GM12878 (cell line): ENCODE data around the gene TBC1D19. TPM values are rescaled to one million over a fixed set of nuclear protein-coding genes. Genes with fewer than 3 reads are reported as not detected.

Experiments
- ATAC-seq: fragments of 200-7000 bp; cut with Tn5 transposase; 3 replicates; pipeline ENCODE4 v1.9.1; 2020; ENCODE audit warnings: mild to moderate bottlenecking, moderate library complexity
- BruUV-seq: library from RNA; stranded (reverse); fragments of 400-500 nt; replicated peaks from 2 replicates; lab custom pipeline; 2021; lab: Mats Ljungman, UMichigan
- CTCF ChIA-PET: fragments of 300-600 bp; sonication (Branson Sonifier 250); formaldehyde crosslinking; extraction: SDS; loops from one replicate; lab custom pipeline; 2021; ENCODE audit warnings: inconsistent platforms; lab: Yijun Ruan, JAX
- POLR2A ChIA-PET: fragments of 350-600 bp; formaldehyde crosslinking; extraction: SDS; loops from one replicate; lab custom pipeline; 2021; ENCODE audit warnings: inconsistent platforms; lab: Charles Lee
- RAD21 ChIA-PET: fragments of 300-600 bp; sonication (Branson Sonifier 250); formaldehyde crosslinking; loops from one replicate; lab custom pipeline; 2023; ENCODE audit warnings: antibody characterized with exemption; ENCODE audit not compliant: unreplicated experiment; lab: Charles Lee
- SMC1A ChIA-PET: fragments of 300-600 bp; sonication (Branson Sonifier 250); formaldehyde crosslinking; loops from one replicate; lab custom pipeline; 2023; ENCODE audit not compliant: unreplicated experiment, uncharacterized antibody; lab: Charles Lee
- DNase-seq: peaks from one replicate; pipeline ENCODE4 v3.0.0-alpha.2; 2011; ENCODE audit warnings: low read depth, low spot score
- FAIRE-seq: peaks from 3 replicates; lab custom pipeline; 2011; peaks lifted over from hg19 to GRCh38; lab: Jason Lieb, UNC
- H2AFZ ChIP-seq: 2 replicates; pipeline ENCODE4 v1.6.0; 2011; ENCODE audit warnings: low read depth, low read length, control low read depth; ENCODE audit not compliant: control insufficient read depth
- H3K27ac ChIP-seq: 2 replicates; pipeline ENCODE4 v1.5.1; 2011; ENCODE audit warnings: control low read depth; ENCODE audit not compliant: control insufficient read depth, insufficient read depth
- H3K27me3 ChIP-seq, 2 experiments: replicated peaks in 1 of 2; 2 replicates each; pipeline versions ENCODE4 v1.6.0 to v1.6.1; 2011; ENCODE audit warnings: low read length in 1 of 2; ENCODE audit not compliant: control insufficient read depth in 2 of 2, insufficient read depth in 2 of 2
- H3K36me3 ChIP-seq, 2 experiments: 2 replicates each; pipeline ENCODE4 v1.5.1; 2011; ENCODE audit warnings: low read length in 1 of 2; ENCODE audit not compliant: control insufficient read depth in 2 of 2, insufficient read depth in 2 of 2
- H3K4me1 ChIP-seq: 2 replicates; pipeline ENCODE4 v1.6.1; 2011; ENCODE audit warnings: mild to moderate bottlenecking, low read length, moderate library complexity, mixed read lengths; ENCODE audit not compliant: control insufficient read depth, insufficient read depth
- H3K4me2 ChIP-seq: 2 replicates; pipeline ENCODE4 v1.6.0; 2011; ENCODE audit warnings: control low read depth; ENCODE audit not compliant: control insufficient read depth, insufficient read depth
- H3K4me3 ChIP-seq: fragments of 200-600 bp; sonication (generic); 2 replicates; pipeline ENCODE4 v1.5.1; 2016
- H3K79me2 ChIP-seq: 2 replicates; pipeline ENCODE4 v1.6.0; 2011; ENCODE audit warnings: low read length; ENCODE audit not compliant: control insufficient read depth, insufficient read depth
- H3K9ac ChIP-seq: 2 replicates; pipeline ENCODE4 v1.8.0; 2011; ENCODE audit warnings: low read length, control low read depth, mixed read lengths; ENCODE audit not compliant: control insufficient read depth, insufficient read depth
- H3K9me3 ChIP-seq: replicated peaks from 3 replicates; pipeline ENCODE4 v1.5.1; 2011; ENCODE audit warnings: mild to moderate bottlenecking, low read length; ENCODE audit not compliant: control insufficient read depth, insufficient read depth
- H4K20me1 ChIP-seq: 2 replicates; pipeline ENCODE4 v1.6.0; 2011; ENCODE audit not compliant: control insufficient read depth, insufficient read depth
- CBX5 ChIP-seq: sonication (generic); IDR thresholded peaks from 2 replicates; pipeline ENCODE4 v1.6.1; 2016; ENCODE audit warnings: low read depth, moderate library complexity, mild to moderate bottlenecking, inconsistent platforms
- E2F8 ChIP-seq: fragments of 450-650 bp; IDR thresholded peaks from 2 replicates; pipeline ENCODE4 v1.6.1; 2018; ENCODE audit warnings: mild to moderate bottlenecking, low read depth, moderate library complexity; ENCODE audit not compliant: partially characterized antibody
- EP300 ChIP-seq, 2 experiments: fragments of 150-350 bp in 1 of 2; IDR thresholded peaks; 2 replicates each; pipeline ENCODE4 v1.6.1; 2011 to 2012; ENCODE audit warnings: low read depth in 2 of 2, low read length in 2 of 2, borderline replicate concordance in 1 of 2, improper control_type of control experiment in 1 of 2, inconsistent platforms in 1 of 2; ENCODE audit not compliant: control insufficient read depth in 1 of 2
- ETV6 ChIP-seq, 2 experiments: fragments of 450-650 bp in 1 of 2; IDR thresholded peaks in 1 of 2; conservative IDR thresholded peaks in 1 of 2; 2 replicates each; pipeline ENCODE4 v1.6.1; 2014; ENCODE audit warnings: antibody characterized with exemption in 1 of 2, borderline replicate concordance in 1 of 2, low read depth in 1 of 2, mild to moderate bottlenecking in 1 of 2, moderate library complexity in 1 of 2
- IRF3 ChIP-seq: fragments of 450-650 bp; IDR thresholded peaks from 2 replicates; pipeline ENCODE4 v1.6.1; 2014; ENCODE audit warnings: mild to moderate bottlenecking
- NFYA ChIP-seq: IDR thresholded peaks from 2 replicates; pipeline ENCODE4 v1.6.1; 2011; ENCODE audit warnings: low read depth, mild to moderate bottlenecking, low read length, improper control_type of control experiment, borderline replicate concordance
- RFX5 ChIP-seq: IDR thresholded peaks from 2 replicates; pipeline ENCODE4 v1.6.1; 2011; ENCODE audit warnings: low read depth, low read length, improper control_type of control experiment
- SIN3A ChIP-seq: IDR thresholded peaks from 2 replicates; pipeline ENCODE4 v1.6.1; 2012; ENCODE audit warnings: low read depth, low read length, improper control_type of control experiment
- SP1 ChIP-seq: IDR thresholded peaks from one replicate; pipeline ENCODE4 v1.6.1; 2011; ENCODE audit warnings: low read depth, low read length
- ZNF592 ChIP-seq: fragments of 450-650 bp; IDR thresholded peaks from 2 replicates; pipeline ENCODE4 v1.6.1; 2017; ENCODE audit warnings: mild to moderate bottlenecking, moderate library complexity
- WGBS: methylation state at CpG from one replicate; pipeline ENCODE4 v1.1.6; 2016; ENCODE audit warnings: low lambda C conversion rate; ENCODE audit not compliant: insufficient replicate concordance, insufficient coverage; ENCODE audit errors: missing lambda C conversion rate; 5-methylcytosine and 5-hydroxymethylcytosine counted together
- in situ Hi-C: fragments of 300-500 bp; cut with MboI; formaldehyde crosslinking; loops from 9 replicates; pipeline ENCODE4 v1.14.3; 2018; ENCODE audit warnings: mixed read lengths
- intact Hi-C: fragments of 100-400 bp; cut with micrococcal nuclease; formaldehyde crosslinking; loops from one replicate; pipeline ENCODE4 v1.14.2; 2022; ENCODE audit not compliant: unreplicated experiment
- polyA plus RNA-seq, 11 experiments: library from polyadenylated mRNA; depleted of rRNA in 4 of 11; unstranded in 6 of 11; stranded (reverse) in 5 of 11; fragments of >200 nt; fragmentation: Nextera tagmentation in 4 of 11; fragmentation: Illumina TruSeq in 1 of 11; extraction: Ambion mirVana in 4 of 11; extraction: Trizol in 1 of 11; gene quantifications; 1 replicate in 1 of 11; 2 replicates in 10 of 11; pipeline versions ENCODE4 v1.2.1 to v1.2.3, GENCODE V29; 2011 to 2016; ENCODE audit warnings: inconsistent platforms in 2 of 11, missing spikeins in 2 of 11, low read depth in 1 of 11
- total RNA-seq, 4 experiments: library from RNA; depleted of rRNA in 3 of 4; stranded (reverse); fragments of >200 nt in 3 of 4; fragmentation: Illumina TruSeq in 1 of 4; extraction: Trizol in 1 of 4; gene quantifications; 2 replicates each; pipeline versions ENCODE4 v1.2.1 to v1.2.3, GENCODE V29; 2013 to 2021

TBC1D19 gene
- total and polyA plus RNA-seq, 10 of the 15 experiments (the other 5 are each of a cell fraction or from before 2014, with no cell fraction given) = 0.29 to 3.9 (median 2.1) TPM

GRCh38 chr4:26780539-26780938 lies 196.7 kb downstream of the TBC1D19 start:
- FAIRE-seq (no peak), ATAC-seq (no peak), DNase-seq (no peak)
- Histone ChIP-seq H3K36me3 (no peaks in the 10 kb centered on the region), H4K20me1 (no peaks in the 10 kb centered on the region), H3K4me3 (no peak overlapping the region), H3K27ac (no peak overlapping the region), H3K4me1 (no peaks in the 10 kb centered on the region), H3K9ac (no peak overlapping the region), H3K79me2 (no peaks in the 10 kb centered on the region), H3K9me3 (no peaks in the 10 kb centered on the region), H3K27me3 (no peaks in the 10 kb centered on the region), H2AFZ (no peak overlapping the region), H3K4me2 (no peak overlapping the region)
- in situ Hi-C loops = no loop called here
- CTCF ChIA-PET = interaction anchor here (1.0 kb wide), 1 partner anchor 58 kb away, joined by 3 read pairs; no protein-coding TSS in a partner anchor
- no peak for TF ChIP-seq NFYA
- no peak for TF ChIP-seq CBX5
- no peak for TF ChIP-seq RFX5
- no peak for TF ChIP-seq EP300 (IDR thresholded peaks at IDR 0.05; ENCODE audit: borderline replicate concordance in 1 of 2, control insufficient read depth in 1 of 2, low read depth in 2 of 2, low read length in 2 of 2)
- no peak for TF ChIP-seq E2F8
- no peak for TF ChIP-seq SIN3A
- no peak for TF ChIP-seq ZNF592
- no peak for TF ChIP-seq SP1
- TF ChIP-seq ETV6 (conservative IDR thresholded peaks at IDR 0.05 in 1 of 2, IDR thresholded peaks at IDR 0.05 in 1 of 2; ENCODE audit: borderline replicate concordance in 1 of 2, low read depth in 1 of 2) = no peak
- TF ChIP-seq IRF3 = no peak
- SMC1A ChIA-PET = interaction anchor here (1.0 kb wide), 1 partner anchor 51 kb away, joined by 3 read pairs; no protein-coding TSS in a partner anchor
- WGBS = 100% methylated on average over 1 of the region's 1 CpG
- intact Hi-C loops = no loop called here
- RAD21 ChIA-PET = no interaction called here
- POLR2A ChIA-PET = no interaction called here
- no TSS peak for BruUV-seq
